Panc1 (cell line): Measurements from ENCODE around the gene MICA. TPM values are rescaled to one million over a fixed set of nuclear protein-coding genes. Genes with fewer than 3 reads are reported as not detected.

Source experiments
- ATAC-seq: fragments of 200-7000 bp; cut with Tn5 transposase; 2 replicates; pipeline ENCODE4 v1.9.1; 2020; ENCODE audit warnings: mild to moderate bottlenecking, moderate library complexity
- BruUV-seq: library from RNA; stranded (reverse); fragments of 400-500 nt; replicated peaks from 2 replicates; lab custom pipeline; 2021; lab: Mats Ljungman, UMichigan
- CTCF ChIA-PET: fragments of 300-600 bp; sonication (Branson Sonifier 250); formaldehyde crosslinking; loops from one replicate; lab custom pipeline; 2022; ENCODE audit warnings: antibody characterized with exemption; lab: Charles Lee
- POLR2A ChIA-PET: fragments of 300-600 bp; sonication (Branson Sonifier 250); formaldehyde crosslinking; loops from one replicate; lab custom pipeline; 2022; ENCODE audit warnings: antibody characterized with exemption; lab: Charles Lee
- DNase-seq: peaks from one replicate; pipeline ENCODE4 v3.0.0-alpha.2; 2010; ENCODE audit warnings: low read depth, low spot score
- H3K27ac ChIP-seq: 2 replicates; pipeline ENCODE4 v1.5.1; 2011; ENCODE audit warnings: mild to moderate bottlenecking, low read length, inconsistent platforms
- H3K27me3 ChIP-seq: fragments of 200-500 bp; sonication (Bioruptor generic); 2 replicates; pipeline ENCODE4 v1.6.0; 2014; ENCODE audit warnings: low read length, inconsistent platforms; ENCODE audit not compliant: control insufficient read depth, insufficient read depth
- H3K36me3 ChIP-seq: fragments of 200-500 bp; sonication (Bioruptor generic); 2 replicates; pipeline ENCODE4 v1.5.1; 2014; ENCODE audit warnings: inconsistent platforms, mild to moderate bottlenecking, low read length, moderate library complexity; ENCODE audit not compliant: control insufficient read depth, insufficient read depth
- H3K4me1 ChIP-seq: 2 replicates; pipeline ENCODE4 v1.5.1; 2011; ENCODE audit warnings: inconsistent platforms, mild to moderate bottlenecking, low read length, moderate library complexity; ENCODE audit not compliant: control insufficient read depth, insufficient read depth
- H3K4me3 ChIP-seq, 2 experiments: 2 replicates each; pipeline ENCODE4 v1.5.1; 2011 to 2012; ENCODE audit warnings: low read depth in 2 of 2, low read length in 2 of 2, mild to moderate bottlenecking in 2 of 2, inconsistent platforms in 1 of 2, moderate library complexity in 1 of 2
- H3K9me3 ChIP-seq: fragments of 200-500 bp; sonication (Bioruptor generic); 2 replicates; pipeline ENCODE4 v1.5.1; 2014; ENCODE audit warnings: low read depth, mild to moderate bottlenecking, inconsistent platforms, low read length, moderate library complexity; ENCODE audit not compliant: control insufficient read depth, insufficient read depth
- POLR2AphosphoS5 ChIP-seq: IDR thresholded peaks from 2 replicates; pipeline ENCODE4 v1.6.1; 2012; ENCODE audit warnings: mild to moderate bottlenecking, low read depth, low read length, moderate library complexity
- SIN3A ChIP-seq: IDR thresholded peaks from 2 replicates; pipeline ENCODE4 v1.6.1; 2012; ENCODE audit warnings: low read depth, mild to moderate bottlenecking, low read length, moderate library complexity, borderline replicate concordance; ENCODE audit not compliant: insufficient read depth
- TCF7L2 ChIP-seq: IDR thresholded peaks from 2 replicates; pipeline ENCODE4 v1.6.1; 2011; ENCODE audit warnings: mild to moderate bottlenecking, low read depth, low read length, inconsistent platforms
- in situ Hi-C: cut with HindIII; loops from 2 replicates; pipeline ENCODE4 v1.10.0; 2016; ENCODE audit warnings: low sequenced_read_pairs, low pct_unique_long_range_greater_than_20kb
- intact Hi-C: fragments of 100-400 bp; cut with micrococcal nuclease; formaldehyde crosslinking; loops from one replicate; pipeline ENCODE4 v1.10.0; 2022; ENCODE audit not compliant: unreplicated experiment
- total RNA-seq: library from RNA; stranded (reverse); gene quantifications from one replicate; pipeline ENCODE4 v1.2.1, GENCODE V29; 2021; ENCODE audit not compliant: unreplicated experiment
- TF ChIP-seq, protein P1 (sequence below): fragments of 450-650 bp; IDR thresholded peaks from 2 replicates; pipeline ENCODE4 v1.5.1; 2017; ENCODE audit warnings: mild to moderate bottlenecking
- TF ChIP-seq, protein P2 (sequence below), 2 experiments: IDR thresholded peaks; 2 replicates each; pipeline ENCODE4 v1.6.1; 2011 to 2012; ENCODE audit warnings: low read depth in 2 of 2, control low read depth in 1 of 2, low read length in 1 of 2, mild to moderate bottlenecking in 1 of 2, moderate library complexity in 1 of 2; ENCODE audit not compliant: insufficient read depth in 1 of 2

Gene MICA
- total RNA-seq, 1 experiment from 2014 or later = 33.9 TPM

DNA sequence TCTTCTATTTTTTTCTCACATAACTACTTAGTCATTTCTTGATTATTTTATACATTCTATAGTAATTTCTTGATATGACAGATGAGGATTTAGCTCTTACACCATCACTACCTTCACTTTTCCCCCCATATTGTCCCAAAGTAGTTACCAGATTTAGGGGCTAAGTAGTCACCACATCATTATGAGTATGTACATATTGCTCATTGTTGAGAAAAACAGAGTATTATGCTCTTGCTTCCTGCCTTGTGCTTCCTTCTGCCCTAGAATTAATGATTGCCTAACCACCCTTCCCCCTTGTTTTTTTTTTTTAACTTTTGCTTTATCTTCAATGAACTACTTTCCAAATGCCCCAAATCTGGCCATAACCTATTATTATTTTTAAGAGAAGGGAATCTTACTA lies 39.6 kb upstream of the MICA start:
- POLR2A ChIA-PET = no interaction called here
- ATAC-seq = no peak

DNA sequence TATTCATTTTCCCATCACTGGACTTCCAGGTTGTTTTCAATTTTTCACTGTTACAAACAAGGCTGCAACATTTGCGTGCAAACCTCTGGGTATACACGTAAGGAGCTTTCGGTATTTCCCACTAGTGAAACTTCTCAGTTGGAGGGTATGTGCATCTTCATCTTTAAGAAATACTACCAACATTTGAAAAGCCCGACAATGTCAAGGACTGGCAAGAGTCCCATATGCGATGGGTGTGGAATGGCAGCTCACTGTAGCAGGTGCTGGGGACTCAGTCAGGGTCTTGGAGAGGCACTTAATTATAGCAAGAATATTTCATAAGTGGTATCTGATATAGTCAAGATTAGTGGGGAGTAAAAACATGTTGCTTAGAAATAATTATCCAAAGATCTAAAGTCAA lies 37.5 kb upstream of the MICA start:
- Histone ChIP-seq H3K4me3 (no peak overlapping the region), H3K27me3 (peaks cover 34% of the 10 kb centered on the region), H3K4me1 (no peaks in the 10 kb centered on the region), H3K27ac (no peak overlapping the region), H3K9me3 (no peaks in the 10 kb centered on the region), H3K36me3 (no peaks in the 10 kb centered on the region)
- TF ChIP-seq, protein P1, sequence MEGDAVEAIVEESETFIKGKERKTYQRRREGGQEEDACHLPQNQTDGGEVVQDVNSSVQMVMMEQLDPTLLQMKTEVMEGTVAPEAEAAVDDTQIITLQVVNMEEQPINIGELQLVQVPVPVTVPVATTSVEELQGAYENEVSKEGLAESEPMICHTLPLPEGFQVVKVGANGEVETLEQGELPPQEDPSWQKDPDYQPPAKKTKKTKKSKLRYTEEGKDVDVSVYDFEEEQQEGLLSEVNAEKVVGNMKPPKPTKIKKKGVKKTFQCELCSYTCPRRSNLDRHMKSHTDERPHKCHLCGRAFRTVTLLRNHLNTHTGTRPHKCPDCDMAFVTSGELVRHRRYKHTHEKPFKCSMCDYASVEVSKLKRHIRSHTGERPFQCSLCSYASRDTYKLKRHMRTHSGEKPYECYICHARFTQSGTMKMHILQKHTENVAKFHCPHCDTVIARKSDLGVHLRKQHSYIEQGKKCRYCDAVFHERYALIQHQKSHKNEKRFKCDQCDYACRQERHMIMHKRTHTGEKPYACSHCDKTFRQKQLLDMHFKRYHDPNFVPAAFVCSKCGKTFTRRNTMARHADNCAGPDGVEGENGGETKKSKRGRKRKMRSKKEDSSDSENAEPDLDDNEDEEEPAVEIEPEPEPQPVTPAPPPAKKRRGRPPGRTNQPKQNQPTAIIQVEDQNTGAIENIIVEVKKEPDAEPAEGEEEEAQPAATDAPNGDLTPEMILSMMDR = no peak
- no peak for TF ChIP-seq POLR2AphosphoS5
- TF ChIP-seq, protein P2, sequence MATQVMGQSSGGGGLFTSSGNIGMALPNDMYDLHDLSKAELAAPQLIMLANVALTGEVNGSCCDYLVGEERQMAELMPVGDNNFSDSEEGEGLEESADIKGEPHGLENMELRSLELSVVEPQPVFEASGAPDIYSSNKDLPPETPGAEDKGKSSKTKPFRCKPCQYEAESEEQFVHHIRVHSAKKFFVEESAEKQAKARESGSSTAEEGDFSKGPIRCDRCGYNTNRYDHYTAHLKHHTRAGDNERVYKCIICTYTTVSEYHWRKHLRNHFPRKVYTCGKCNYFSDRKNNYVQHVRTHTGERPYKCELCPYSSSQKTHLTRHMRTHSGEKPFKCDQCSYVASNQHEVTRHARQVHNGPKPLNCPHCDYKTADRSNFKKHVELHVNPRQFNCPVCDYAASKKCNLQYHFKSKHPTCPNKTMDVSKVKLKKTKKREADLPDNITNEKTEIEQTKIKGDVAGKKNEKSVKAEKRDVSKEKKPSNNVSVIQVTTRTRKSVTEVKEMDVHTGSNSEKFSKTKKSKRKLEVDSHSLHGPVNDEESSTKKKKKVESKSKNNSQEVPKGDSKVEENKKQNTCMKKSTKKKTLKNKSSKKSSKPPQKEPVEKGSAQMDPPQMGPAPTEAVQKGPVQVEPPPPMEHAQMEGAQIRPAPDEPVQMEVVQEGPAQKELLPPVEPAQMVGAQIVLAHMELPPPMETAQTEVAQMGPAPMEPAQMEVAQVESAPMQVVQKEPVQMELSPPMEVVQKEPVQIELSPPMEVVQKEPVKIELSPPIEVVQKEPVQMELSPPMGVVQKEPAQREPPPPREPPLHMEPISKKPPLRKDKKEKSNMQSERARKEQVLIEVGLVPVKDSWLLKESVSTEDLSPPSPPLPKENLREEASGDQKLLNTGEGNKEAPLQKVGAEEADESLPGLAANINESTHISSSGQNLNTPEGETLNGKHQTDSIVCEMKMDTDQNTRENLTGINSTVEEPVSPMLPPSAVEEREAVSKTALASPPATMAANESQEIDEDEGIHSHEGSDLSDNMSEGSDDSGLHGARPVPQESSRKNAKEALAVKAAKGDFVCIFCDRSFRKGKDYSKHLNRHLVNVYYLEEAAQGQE (IDR thresholded peaks at IDR 0.05; ENCODE audit: insufficient read depth in 1 of 2, low read depth in 2 of 2, low read length in 1 of 2) = no peak
- no peak for TF ChIP-seq TCF7L2
- no peak for TF ChIP-seq SIN3A
- intact Hi-C loops (loop anchor here (2.0 to 5.0 kb wide), 2 partner anchors 169 to 229 kb away; partner anchors contain the start of gene PSORS1C2), in situ Hi-C loops (no loop called here)
- DNase-seq (no peak), ATAC-seq (no peak)
- BruUV-seq = no TSS peak
- POLR2A ChIA-PET = no interaction called here
- CTCF ChIA-PET = no interaction called here

More for the DNA sequence above, 39.6 kb upstream of the MICA start:
- TF ChIP-seq, protein P2 (IDR thresholded peaks at IDR 0.05; ENCODE audit: insufficient read depth in 1 of 2, low read depth in 2 of 2, low read length in 1 of 2) = no peak
- TF ChIP-seq SIN3A (no peak), POLR2AphosphoS5 (no peak)
- in situ Hi-C loops (no loop called here), intact Hi-C loops (no loop called here)
- H3K9me3 ChIP-seq = no peaks in the 10 kb centered on the region
- H3K36me3 ChIP-seq = no peaks in the 10 kb centered on the region
- BruUV-seq = no TSS peak
- no peak overlapping the region for H3K4me3 ChIP-seq
- no peak for DNase-seq
- no peaks in the 10 kb centered on the region for H3K4me1 ChIP-seq
- CTCF ChIA-PET = no interaction called here
- H3K27me3 ChIP-seq = peaks cover 32% of the 10 kb centered on the region
- H3K27ac ChIP-seq = no peak overlapping the region
